A549 (cell line): ENCODE data around the gene SNAI3.

Source experiments
- CHD4 ChIP-seq: fragments of 200-600 bp; sonication (generic); IDR thresholded peaks from 2 replicates; pipeline ENCODE4 v1.6.1; 2016; ENCODE audit warnings: antibody characterized with exemption, mild to moderate bottlenecking, borderline replicate concordance
- CTCF ChIP-seq: fragments of >200 bp; sonication (Bioruptor Twin); formaldehyde crosslinking; IDR thresholded peaks from 3 replicates; pipeline ENCODE4 v1.5.1; 2016
- EHMT2 ChIP-seq: fragments of 200-600 bp; sonication (generic); IDR thresholded peaks from 2 replicates; pipeline ENCODE4 v1.6.1; 2016; ENCODE audit warnings: antibody characterized with exemption, low read depth, mild to moderate bottlenecking, moderate library complexity
- JUNB ChIP-seq: fragments of >200 bp; sonication (Bioruptor Twin); formaldehyde crosslinking; IDR thresholded peaks from 2 replicates; pipeline ENCODE4 v1.6.1; 2016
- MAX ChIP-seq: IDR thresholded peaks from 2 replicates; pipeline ENCODE4 v1.6.1; 2012
- MYC ChIP-seq: IDR thresholded peaks from 2 replicates; pipeline ENCODE4 v1.6.1; 2012; ENCODE audit warnings: mild to moderate bottlenecking, inconsistent platforms, low read length, improper control_type of control experiment, borderline replicate concordance
- POLR2A ChIP-seq: IDR thresholded peaks from 2 replicates; pipeline ENCODE4 v1.6.1; 2012; ENCODE audit warnings: mild to moderate bottlenecking, low read length
- RFX5 ChIP-seq: fragments of 450-650 bp; IDR thresholded peaks from 2 replicates; pipeline ENCODE4 v1.7.1; 2014; ENCODE audit warnings: antibody characterized with exemption, mild to moderate bottlenecking, moderate library complexity
- RNF2 ChIP-seq: fragments of 200-600 bp; sonication (generic); IDR thresholded peaks from 2 replicates; pipeline ENCODE4 v1.6.1; 2016; ENCODE audit warnings: low read depth, mild to moderate bottlenecking, antibody characterized with exemption, moderate library complexity, borderline replicate concordance
- TF ChIP-seq, protein P1 (sequence below): fragments of 200-600 bp; sonication (generic); IDR thresholded peaks from 2 replicates; pipeline ENCODE4 v1.6.1; 2016; ENCODE audit warnings: antibody characterized with exemption, mild to moderate bottlenecking, moderate library complexity

GRCh38 chr16:88723911-88724310, 37.6 kb upstream of the SNAI3 start:
- TF ChIP-seq MAX (no peak), CHD4 (no peak), CTCF (no peak), MYC (no peak), POLR2A (no peak), RFX5 (no peak), JUNB (no peak), RNF2 (no peak), EHMT2 (no peak)
- TF ChIP-seq, protein P1, sequence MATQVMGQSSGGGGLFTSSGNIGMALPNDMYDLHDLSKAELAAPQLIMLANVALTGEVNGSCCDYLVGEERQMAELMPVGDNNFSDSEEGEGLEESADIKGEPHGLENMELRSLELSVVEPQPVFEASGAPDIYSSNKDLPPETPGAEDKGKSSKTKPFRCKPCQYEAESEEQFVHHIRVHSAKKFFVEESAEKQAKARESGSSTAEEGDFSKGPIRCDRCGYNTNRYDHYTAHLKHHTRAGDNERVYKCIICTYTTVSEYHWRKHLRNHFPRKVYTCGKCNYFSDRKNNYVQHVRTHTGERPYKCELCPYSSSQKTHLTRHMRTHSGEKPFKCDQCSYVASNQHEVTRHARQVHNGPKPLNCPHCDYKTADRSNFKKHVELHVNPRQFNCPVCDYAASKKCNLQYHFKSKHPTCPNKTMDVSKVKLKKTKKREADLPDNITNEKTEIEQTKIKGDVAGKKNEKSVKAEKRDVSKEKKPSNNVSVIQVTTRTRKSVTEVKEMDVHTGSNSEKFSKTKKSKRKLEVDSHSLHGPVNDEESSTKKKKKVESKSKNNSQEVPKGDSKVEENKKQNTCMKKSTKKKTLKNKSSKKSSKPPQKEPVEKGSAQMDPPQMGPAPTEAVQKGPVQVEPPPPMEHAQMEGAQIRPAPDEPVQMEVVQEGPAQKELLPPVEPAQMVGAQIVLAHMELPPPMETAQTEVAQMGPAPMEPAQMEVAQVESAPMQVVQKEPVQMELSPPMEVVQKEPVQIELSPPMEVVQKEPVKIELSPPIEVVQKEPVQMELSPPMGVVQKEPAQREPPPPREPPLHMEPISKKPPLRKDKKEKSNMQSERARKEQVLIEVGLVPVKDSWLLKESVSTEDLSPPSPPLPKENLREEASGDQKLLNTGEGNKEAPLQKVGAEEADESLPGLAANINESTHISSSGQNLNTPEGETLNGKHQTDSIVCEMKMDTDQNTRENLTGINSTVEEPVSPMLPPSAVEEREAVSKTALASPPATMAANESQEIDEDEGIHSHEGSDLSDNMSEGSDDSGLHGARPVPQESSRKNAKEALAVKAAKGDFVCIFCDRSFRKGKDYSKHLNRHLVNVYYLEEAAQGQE, result no peak
